GM13977 (cell line): Measurements from ENCODE around the gene OR3A3.
"Not testable (repeated sequence)": the region's sequence is repeated elsewhere in the genome, so short reads cannot be mapped to it uniquely, and the experiment has no call there.

Source experiments
- DNase-seq: peaks from one replicate; pipeline ENCODE4 v3.0.0; 2012; ENCODE audit warnings: low spot score
- in situ Hi-C: fragments of 300-500 bp; cut with MboI; formaldehyde crosslinking; loops from one replicate; pipeline ENCODE4 v1.12.0; 2022; ENCODE audit warnings: low sequenced_read_pairs, low pct_unique_long_range_greater_than_20kb, mixed read lengths, inconsistent platforms; ENCODE audit not compliant: unreplicated experiment
- TF ChIP-seq, protein P1 (sequence below): IDR thresholded peaks from 2 replicates; pipeline ENCODE4 v1.5.1; 2012; ENCODE audit warnings: mild to moderate bottlenecking, control low read depth; ENCODE audit not compliant: insufficient read depth; ENCODE audit errors: extremely low read depth, missing control alignments

The OR3A3 gene

DNA sequence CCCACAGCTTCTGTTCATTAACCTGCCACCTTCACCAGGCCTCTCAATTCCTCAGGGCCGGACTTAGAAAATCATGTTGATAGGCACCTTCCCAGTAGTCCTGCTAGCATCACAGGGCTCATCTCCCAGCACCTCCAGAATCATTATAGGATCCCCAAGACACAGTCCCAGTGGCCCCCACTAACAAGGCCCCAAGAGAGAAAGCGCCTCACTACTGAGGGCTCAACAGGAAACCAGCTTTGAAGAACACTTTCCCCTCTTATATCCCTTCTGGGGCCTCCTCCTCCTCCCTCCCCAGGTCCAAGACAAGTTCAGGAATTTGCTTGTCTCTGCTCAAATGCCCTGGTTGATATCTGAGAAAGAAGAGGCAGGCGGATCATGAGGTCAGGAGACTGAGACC is at the start of gene OR3A3:
Gene OR3A3, plus strand, starts transcription at position 301 of the 400 bp plus-strand sequence.
- TF ChIP-seq, protein P1, sequence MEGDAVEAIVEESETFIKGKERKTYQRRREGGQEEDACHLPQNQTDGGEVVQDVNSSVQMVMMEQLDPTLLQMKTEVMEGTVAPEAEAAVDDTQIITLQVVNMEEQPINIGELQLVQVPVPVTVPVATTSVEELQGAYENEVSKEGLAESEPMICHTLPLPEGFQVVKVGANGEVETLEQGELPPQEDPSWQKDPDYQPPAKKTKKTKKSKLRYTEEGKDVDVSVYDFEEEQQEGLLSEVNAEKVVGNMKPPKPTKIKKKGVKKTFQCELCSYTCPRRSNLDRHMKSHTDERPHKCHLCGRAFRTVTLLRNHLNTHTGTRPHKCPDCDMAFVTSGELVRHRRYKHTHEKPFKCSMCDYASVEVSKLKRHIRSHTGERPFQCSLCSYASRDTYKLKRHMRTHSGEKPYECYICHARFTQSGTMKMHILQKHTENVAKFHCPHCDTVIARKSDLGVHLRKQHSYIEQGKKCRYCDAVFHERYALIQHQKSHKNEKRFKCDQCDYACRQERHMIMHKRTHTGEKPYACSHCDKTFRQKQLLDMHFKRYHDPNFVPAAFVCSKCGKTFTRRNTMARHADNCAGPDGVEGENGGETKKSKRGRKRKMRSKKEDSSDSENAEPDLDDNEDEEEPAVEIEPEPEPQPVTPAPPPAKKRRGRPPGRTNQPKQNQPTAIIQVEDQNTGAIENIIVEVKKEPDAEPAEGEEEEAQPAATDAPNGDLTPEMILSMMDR = no peak
- in situ Hi-C loops = no loop called here
- DNase-seq = no peak

DNA sequence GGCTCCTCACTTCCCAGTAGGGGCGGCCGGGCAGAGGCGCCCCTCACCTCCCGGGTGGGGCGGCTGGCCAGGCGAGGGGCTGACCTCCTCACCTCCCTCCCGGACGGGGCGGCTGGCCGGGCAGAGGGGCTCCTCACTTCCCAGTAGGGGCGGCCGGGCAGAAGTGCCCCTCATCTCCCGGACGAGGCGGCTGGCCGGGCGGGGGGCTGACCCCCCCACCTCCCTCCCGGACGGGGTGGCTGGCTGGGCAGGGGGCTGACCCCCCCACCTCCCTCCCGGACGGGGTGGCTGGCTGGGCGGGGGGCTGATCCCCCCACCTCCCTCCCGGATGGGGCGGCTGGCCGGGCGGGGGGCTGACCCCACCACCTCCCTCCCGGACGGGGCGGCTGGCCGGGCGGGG is 40.0 kb upstream of the OR3A3 start:
- DNase-seq, in situ Hi-C loops: not testable (repeated sequence)

DNA sequence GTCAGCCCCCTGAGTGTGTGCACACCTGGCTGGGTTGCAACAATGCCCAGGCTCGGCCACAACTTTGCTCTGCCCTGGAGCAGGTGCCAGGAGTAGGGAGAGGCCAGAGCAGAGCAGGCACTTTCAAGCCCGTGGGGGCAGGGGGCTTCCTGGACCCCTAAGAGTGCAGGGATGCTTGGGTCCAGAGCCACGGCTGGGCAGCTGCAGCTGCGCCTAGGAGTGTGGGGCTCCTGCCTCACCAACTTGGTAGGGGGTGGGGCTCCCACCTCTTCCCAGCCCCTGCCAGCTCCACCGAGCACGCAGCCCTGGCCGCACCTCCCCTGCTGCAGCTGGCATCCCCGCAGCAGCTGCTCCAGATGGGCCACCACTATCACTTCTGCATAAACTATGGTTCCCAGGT is 32.8 kb upstream of the OR3A3 start:
- TF ChIP-seq, protein P1 = no peak
- in situ Hi-C loops = no loop called here
- no peak for DNase-seq

DNA sequence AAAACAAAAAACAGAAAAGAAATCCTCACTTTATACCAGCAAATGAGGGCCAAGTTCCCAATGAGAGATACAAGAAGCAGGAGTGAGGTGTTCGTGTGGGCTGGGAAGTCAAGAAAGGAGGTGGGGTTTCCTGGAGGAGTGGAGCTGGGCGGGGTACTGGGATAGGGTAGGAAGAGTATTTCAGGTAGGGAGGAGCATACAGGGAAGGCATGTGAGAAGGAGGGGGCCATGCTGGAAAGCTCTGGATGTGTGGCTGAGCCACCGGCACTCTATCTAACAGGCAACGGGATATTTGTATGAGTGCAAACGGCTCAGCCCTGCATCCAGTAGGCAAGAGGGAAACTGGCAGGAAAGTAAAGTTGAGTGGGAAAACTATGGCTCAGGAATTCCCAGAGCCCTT is 29.2 kb upstream of the OR3A3 start:
- in situ Hi-C loops = no loop called here
- TF ChIP-seq, protein P1 = no peak
- no peak for DNase-seq

DNA sequence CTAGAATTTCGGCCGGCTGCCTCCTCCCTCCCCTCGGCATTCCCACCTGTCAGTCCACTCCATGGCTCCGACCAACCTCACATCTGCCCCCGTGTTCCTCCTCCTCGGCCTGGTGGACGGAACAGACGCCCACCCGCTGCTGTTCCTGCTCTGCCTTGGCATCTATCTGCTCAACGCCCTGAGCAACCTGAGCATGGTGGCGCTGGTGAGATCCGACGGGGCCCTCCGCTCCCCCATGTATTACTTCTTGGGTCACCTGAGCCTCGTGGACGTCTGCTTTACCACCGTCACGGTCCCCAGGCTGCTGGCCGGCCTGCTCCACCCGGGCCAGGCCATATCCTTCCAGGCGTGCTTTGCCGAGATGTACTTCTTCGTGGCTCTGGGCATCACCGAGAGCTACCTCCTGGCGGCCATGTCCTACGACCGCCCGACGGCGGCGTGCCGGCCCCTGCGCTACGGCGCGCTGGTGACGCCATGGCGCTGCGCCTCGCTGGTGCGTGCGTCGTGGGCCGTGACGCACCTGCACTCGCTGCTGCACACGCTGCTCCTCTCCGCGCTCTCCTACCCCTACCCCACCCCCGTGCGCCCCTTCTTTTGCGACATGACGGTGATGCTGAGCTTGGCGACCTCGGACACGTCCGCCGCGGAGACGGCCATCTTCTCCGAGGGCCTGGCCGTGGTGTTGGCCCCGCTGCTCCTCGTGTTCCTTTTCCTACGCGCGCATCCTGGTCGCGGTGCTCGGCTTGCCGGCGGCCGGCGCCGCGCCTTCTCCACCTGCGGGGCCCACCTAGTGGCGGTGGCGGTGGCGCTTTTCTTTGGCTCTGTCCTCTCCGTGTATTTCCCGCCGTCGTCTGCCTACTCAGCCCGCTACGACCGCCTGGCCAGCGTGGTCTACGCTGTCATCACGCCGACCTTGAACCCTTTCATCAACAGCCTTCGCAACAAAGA is 25.0 kb upstream of the OR3A3 start, which contains the start of gene OR3A2:
Gene OR3A2, minus strand, starts transcription at position 440 of the 948 bp plus-strand sequence.
- in situ Hi-C loops = no loop called here
- TF ChIP-seq, protein P1 = no peak
- DNase-seq = no peak

DNA sequence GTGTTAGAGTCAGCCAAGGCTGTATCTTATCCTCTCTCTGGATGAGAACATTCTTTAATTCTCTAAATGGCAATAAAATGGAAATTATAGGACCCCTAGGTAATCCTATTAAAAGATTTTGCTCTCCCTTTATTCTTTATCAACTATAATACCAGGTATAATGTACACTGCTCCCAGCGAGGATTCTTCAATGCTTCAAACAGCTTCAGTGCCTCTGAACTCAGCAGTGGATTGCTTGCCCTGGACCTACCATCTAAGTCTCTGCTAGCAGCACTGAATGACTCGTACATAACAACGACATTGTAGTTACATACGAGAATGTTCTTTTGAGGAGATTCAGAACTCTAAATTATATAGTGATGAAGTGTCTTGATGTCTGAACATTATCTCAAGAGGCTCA is 21.4 kb upstream of the OR3A3 start:
- in situ Hi-C loops = no loop called here
- DNase-seq = no peak
- TF ChIP-seq, protein P1 = no peak

DNA sequence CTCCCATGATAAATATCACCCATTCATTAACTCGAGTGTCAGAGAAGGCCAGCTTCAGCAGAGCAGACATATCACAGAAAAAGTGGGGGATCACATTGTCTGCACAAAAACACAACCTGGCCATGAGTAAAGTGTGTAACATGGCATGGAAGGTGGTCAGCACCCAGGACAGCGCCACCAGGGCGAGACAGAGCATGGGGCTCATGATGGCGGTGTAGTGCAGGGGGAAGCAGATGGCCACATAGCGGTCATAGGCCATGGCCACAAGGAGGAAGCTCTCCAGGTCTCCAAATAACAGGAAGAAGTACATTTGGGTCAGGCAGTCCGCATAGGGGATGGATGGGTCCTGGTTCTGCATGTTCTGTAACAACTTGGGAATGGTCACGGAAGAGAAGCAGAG is 13.4 kb upstream of the OR3A3 start:
- DNase-seq, in situ Hi-C loops: not testable (repeated sequence)
